H1 (cell line): ENCODE data around the gene UBA3. TPM values are rescaled to one million over a fixed set of nuclear protein-coding genes. Genes with fewer than 3 reads are reported as not detected.

Experiments used
- FOSL1 ChIP-seq: IDR thresholded peaks from 2 replicates; pipeline ENCODE4 v1.6.1; 2011; ENCODE audit warnings: mild to moderate bottlenecking, low read depth, low read length, moderate library complexity; ENCODE audit not compliant: insufficient read depth
- TAF1 ChIP-seq: IDR thresholded peaks from 2 replicates; pipeline ENCODE4 v1.6.1; 2011; ENCODE audit warnings: mild to moderate bottlenecking, low read depth, low read length
- polyA plus RNA-seq, 7 experiments: library from polyadenylated mRNA; depleted of rRNA in 3 of 7; stranded (reverse) in 5 of 7; unstranded in 2 of 7; fragments of >200 nt in 5 of 7; fragments of 200-250 nt in 2 of 7; gene quantifications; 1 replicate in 5 of 7; 2 replicates in 1 of 7; 4 replicates in 1 of 7; pipeline versions ENCODE4 v1.2.1 to v1.2.3, GENCODE V29; 2011 to 2013; ENCODE audit warnings: missing spikeins in 2 of 7, mixed read lengths in 2 of 7
- total RNA-seq: library from RNA; stranded (reverse); fragmentation: NEBNext Ultra II Directional; extraction: Animal tissue kit (Norgen Biotek cat#: 25700); gene quantifications from 2 replicates; pipeline ENCODE4 v1.2.1, GENCODE V29; 2021

The UBA3 gene
- total and polyA plus RNA-seq, 2 of the 8 experiments (the other 6 are each of a cell fraction or from before 2014, with no cell fraction given): 40.8 to 97.8 TPM

DNA sequence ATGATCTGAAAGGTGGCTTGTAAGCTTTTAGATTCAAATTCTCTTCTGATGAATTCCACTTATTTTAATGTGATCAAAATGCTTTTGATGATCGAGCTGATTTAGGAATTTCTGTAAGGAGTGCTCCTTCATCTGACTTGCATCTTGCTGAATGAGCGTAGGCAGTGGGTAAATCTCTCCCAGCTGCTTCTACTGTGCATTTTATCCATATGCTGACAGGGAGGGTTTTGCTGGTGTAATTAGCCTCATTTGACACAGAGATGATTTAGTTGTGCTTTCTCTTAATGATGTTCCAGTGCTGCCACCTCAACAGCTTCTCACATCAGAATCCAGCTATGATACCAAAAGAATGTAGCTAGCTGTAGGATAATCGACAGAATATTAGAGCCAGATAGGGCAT, 46.1 kb upstream of the UBA3 start (continued):
- TF ChIP-seq FOSL1: no peak
- TF ChIP-seq TAF1: no peak
